Neural progenitor cell (in vitro differentiated cells): Measurements from ENCODE around the gene RGS7.

Experiments
- EZH2phosphoT487 ChIP-seq: fragments of 200-600 bp; sonication (generic); IDR thresholded peaks from 2 replicates; pipeline ENCODE4 v1.6.1; 2017; ENCODE audit warnings: antibody characterized with exemption
- TF ChIP-seq, protein P1 (sequence below): fragments of 200-600 bp; sonication (generic); IDR thresholded peaks from 2 replicates; pipeline ENCODE4 v1.5.1; 2017; ENCODE audit warnings: antibody characterized with exemption, mild to moderate bottlenecking

DNA sequence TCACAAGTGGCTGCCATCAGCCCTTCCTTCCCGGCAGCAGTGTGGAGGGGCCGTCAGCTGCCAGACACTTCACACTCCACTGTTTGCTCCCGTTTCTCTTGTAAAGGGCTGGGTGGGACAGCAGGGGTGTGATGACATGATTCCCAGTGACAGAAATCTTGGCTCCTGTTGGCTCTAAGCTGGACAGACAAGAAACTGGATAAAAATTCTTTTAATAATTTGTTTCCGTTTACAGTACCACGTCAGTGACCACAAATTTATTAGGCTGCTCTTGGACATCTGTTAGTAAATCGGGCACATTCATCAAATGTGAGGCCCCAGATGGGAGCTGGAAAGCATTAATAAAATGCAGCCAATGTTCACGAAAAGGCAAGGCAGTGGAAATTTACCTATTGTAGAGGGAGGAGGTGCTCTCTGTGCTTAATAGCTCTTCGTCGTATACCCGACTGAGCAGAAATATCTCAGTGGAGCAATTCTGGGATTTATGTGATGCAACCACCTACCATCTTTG lies 391.4 kb downstream of the RGS7 start:
- TF ChIP-seq, protein P1, sequence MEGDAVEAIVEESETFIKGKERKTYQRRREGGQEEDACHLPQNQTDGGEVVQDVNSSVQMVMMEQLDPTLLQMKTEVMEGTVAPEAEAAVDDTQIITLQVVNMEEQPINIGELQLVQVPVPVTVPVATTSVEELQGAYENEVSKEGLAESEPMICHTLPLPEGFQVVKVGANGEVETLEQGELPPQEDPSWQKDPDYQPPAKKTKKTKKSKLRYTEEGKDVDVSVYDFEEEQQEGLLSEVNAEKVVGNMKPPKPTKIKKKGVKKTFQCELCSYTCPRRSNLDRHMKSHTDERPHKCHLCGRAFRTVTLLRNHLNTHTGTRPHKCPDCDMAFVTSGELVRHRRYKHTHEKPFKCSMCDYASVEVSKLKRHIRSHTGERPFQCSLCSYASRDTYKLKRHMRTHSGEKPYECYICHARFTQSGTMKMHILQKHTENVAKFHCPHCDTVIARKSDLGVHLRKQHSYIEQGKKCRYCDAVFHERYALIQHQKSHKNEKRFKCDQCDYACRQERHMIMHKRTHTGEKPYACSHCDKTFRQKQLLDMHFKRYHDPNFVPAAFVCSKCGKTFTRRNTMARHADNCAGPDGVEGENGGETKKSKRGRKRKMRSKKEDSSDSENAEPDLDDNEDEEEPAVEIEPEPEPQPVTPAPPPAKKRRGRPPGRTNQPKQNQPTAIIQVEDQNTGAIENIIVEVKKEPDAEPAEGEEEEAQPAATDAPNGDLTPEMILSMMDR = no peak
- TF ChIP-seq EZH2phosphoT487 = no peak
